Measurements from ENCODE around the gene BRD1.

BRD1 gene

DNA sequence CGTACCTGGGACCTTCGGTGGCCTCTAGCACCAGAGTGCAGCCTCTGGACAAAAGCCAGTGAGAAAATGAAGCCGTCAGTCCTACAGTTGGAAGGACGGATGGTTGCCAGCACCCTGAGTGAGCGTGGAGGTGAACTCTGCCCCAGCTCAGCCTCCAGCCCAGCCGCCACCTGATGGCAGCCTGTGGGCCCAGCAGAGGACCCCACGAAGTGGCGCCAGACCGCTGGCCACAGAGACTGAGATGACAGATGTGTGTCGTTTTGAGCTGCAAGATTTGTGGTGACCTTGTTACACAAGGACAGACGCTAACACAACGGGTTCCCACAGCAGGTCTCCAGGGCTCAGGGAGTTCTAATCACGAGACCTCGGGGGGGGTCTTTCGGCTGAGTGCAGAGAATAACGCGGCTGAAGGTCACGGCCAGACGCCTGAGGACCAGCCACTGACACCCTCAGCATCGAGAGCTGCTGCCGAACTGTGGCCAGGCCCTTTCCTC, 75.0 kb downstream of the BRD1 start:
- no peak overlapping the region for H3K4me2 ChIP-seq (ENCODE audit: low read length)
- TF ChIP-seq, protein P1, sequence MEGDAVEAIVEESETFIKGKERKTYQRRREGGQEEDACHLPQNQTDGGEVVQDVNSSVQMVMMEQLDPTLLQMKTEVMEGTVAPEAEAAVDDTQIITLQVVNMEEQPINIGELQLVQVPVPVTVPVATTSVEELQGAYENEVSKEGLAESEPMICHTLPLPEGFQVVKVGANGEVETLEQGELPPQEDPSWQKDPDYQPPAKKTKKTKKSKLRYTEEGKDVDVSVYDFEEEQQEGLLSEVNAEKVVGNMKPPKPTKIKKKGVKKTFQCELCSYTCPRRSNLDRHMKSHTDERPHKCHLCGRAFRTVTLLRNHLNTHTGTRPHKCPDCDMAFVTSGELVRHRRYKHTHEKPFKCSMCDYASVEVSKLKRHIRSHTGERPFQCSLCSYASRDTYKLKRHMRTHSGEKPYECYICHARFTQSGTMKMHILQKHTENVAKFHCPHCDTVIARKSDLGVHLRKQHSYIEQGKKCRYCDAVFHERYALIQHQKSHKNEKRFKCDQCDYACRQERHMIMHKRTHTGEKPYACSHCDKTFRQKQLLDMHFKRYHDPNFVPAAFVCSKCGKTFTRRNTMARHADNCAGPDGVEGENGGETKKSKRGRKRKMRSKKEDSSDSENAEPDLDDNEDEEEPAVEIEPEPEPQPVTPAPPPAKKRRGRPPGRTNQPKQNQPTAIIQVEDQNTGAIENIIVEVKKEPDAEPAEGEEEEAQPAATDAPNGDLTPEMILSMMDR (IDR thresholded peaks at IDR 0.05; ENCODE audit: low read depth, low read length, poor library complexity, severe bottlenecking): no peak
- TF ChIP-seq EZH2phosphoT487 (IDR thresholded peaks at IDR 0.05; ENCODE audit: borderline replicate concordance, low read length): no peak

DNA sequence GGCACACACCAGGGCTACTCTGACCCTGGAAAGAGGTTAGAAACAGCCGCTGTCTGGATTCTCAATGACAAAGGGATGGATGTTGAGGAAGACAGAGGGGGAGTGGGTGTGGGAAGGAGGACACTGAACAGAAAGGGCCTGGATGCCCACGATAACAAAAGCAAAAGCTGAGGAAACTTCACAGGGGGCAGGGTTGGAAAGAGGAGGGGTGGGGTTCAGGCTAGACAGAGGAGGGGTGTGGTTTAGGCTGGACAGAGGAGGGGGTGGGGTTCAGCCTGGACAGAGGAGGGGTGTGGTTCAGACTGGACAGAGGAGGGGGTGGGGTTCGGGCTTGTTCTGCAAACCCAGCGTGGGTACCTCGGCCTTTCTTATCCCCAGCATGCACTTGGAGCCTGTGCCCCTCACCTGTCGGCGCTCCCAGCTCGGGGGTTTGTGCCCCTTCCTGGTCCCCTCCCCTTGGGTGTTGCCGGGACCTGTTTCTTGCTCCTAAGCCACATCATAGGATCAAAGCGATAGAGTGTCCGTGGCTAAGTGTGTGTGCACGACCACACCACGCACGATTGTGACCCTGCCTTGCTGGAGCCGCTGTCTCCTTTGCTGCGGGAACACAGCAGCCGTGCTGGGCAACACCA, 75.6 kb downstream of the BRD1 start:
- Histone ChIP-seq H3K4me3 (ENCODE audit: low read length) (no peak overlapping the region), H3K9me2 (replicated peaks; ENCODE audit: control insufficient read depth, low read length) (no peaks in the 10 kb centered on the region), H3K27me3 (ENCODE audit: control insufficient read depth, low read length) (no peaks in the 10 kb centered on the region), H3K79me2 (ENCODE audit: control insufficient read depth, low read length) (no peaks in the 10 kb centered on the region), H3K4me2 (ENCODE audit: low read length) (no peak overlapping the region), H3K36me3 (ENCODE audit: control insufficient read depth, low read length) (no peaks in the 10 kb centered on the region), H4K20me1 (ENCODE audit: control insufficient read depth, insufficient read depth, low read depth, low read length) (no peaks in the 10 kb centered on the region), H3K27ac (ENCODE audit: low read depth, low read length) (no peak overlapping the region), H3K4me1 (ENCODE audit: control insufficient read depth, low read length) (no peaks in the 10 kb centered on the region), H3K9me3 (ENCODE audit: control insufficient read depth, insufficient read depth, low read length) (peaks cover 13% of the 10 kb centered on the region), H3F3A (ENCODE audit: control insufficient read depth, insufficient read depth) (no peaks in the 10 kb centered on the region)
- no peak for TF ChIP-seq EZH2phosphoT487 (IDR thresholded peaks at IDR 0.05; ENCODE audit: borderline replicate concordance, low read length)
- TF ChIP-seq, protein P1 (IDR thresholded peaks at IDR 0.05; ENCODE audit: low read depth, low read length, poor library complexity, severe bottlenecking): no peak

More for the DNA sequence above, 75.0 kb downstream of the BRD1 start:
- Histone ChIP-seq H3K4me3 (ENCODE audit: low read length) (no peak overlapping the region), H3K27ac (ENCODE audit: low read depth, low read length) (no peak overlapping the region), H3K36me3 (ENCODE audit: control insufficient read depth, low read length) (no peaks in the 10 kb centered on the region), H4K20me1 (ENCODE audit: control insufficient read depth, insufficient read depth, low read depth, low read length) (no peaks in the 10 kb centered on the region), H3K4me1 (ENCODE audit: control insufficient read depth, low read length) (no peaks in the 10 kb centered on the region), H3F3A (ENCODE audit: control insufficient read depth, insufficient read depth) (no peaks in the 10 kb centered on the region), H3K9me2 (replicated peaks; ENCODE audit: control insufficient read depth, low read length) (no peaks in the 10 kb centered on the region), H3K27me3 (ENCODE audit: control insufficient read depth, low read length) (no peaks in the 10 kb centered on the region), H3K9me3 (ENCODE audit: control insufficient read depth, insufficient read depth, low read length) (peaks cover 8% of the 10 kb centered on the region; the same call in 1 of the 2 replicates), H3K79me2 (ENCODE audit: control insufficient read depth, low read length) (no peaks in the 10 kb centered on the region)

- H3F3A ChIP-seq (ENCODE audit: control insufficient read depth, insufficient read depth): no peaks in the 10 kb centered on the region
- no peaks in the 10 kb centered on the region for H3K9me2 ChIP-seq (replicated peaks; ENCODE audit: control insufficient read depth, low read length)
- no peak overlapping the region for H3K27ac ChIP-seq (ENCODE audit: low read depth, low read length)
- H4K20me1 ChIP-seq (ENCODE audit: control insufficient read depth, insufficient read depth, low read depth, low read length): no peaks in the 10 kb centered on the region
- H3K79me2 ChIP-seq (ENCODE audit: control insufficient read depth, low read length): no peaks in the 10 kb centered on the region
- H3K4me3 ChIP-seq (ENCODE audit: low read length): no peak overlapping the region
- no peaks in the 10 kb centered on the region for H3K4me1 ChIP-seq (ENCODE audit: control insufficient read depth, low read length)
- no peak overlapping the region for H3K4me2 ChIP-seq (ENCODE audit: low read length)
- no peaks in the 10 kb centered on the region for H3K27me3 ChIP-seq (ENCODE audit: control insufficient read depth, low read length)
- TF ChIP-seq, protein P1 (IDR thresholded peaks at IDR 0.05; ENCODE audit: low read depth, low read length, poor library complexity, severe bottlenecking): no peak
- TF ChIP-seq EZH2phosphoT487 (IDR thresholded peaks at IDR 0.05; ENCODE audit: borderline replicate concordance, low read length): no peak
- peaks cover 17% of the 10 kb centered on the region for H3K9me3 ChIP-seq (ENCODE audit: control insufficient read depth, insufficient read depth, low read length)
- H3K36me3 ChIP-seq (ENCODE audit: control insufficient read depth, low read length): no peaks in the 10 kb centered on the region
Measured at GRCh38 chr22:49751318-49751965, 76.2 kb downstream of the BRD1 start.

Measured in DOHH2 (cell line).